IMR-90 (cell line): ENCODE data around the gene CDC14A. TPM values are rescaled to one million over a fixed set of nuclear protein-coding genes. Genes with fewer than 3 reads are reported as not detected.

Experiments used
- ATAC-seq: fragments of 200-7000 bp; cut with Tn5 transposase; 2 replicates; pipeline ENCODE4 v1.9.1; 2020; ENCODE audit warnings: low read depth, mild to moderate bottlenecking, moderate library complexity
- BruUV-seq: library from RNA; stranded (reverse); fragments of 400-500 nt; replicated peaks from 2 replicates; lab custom pipeline; 2021; lab: Mats Ljungman, UMichigan
- CTCF ChIA-PET: fragments of 300-600 bp; formaldehyde crosslinking; extraction: SDS; loops from one replicate; lab custom pipeline; 2021; ENCODE audit warnings: antibody characterized with exemption; lab: Yijun Ruan, JAX
- POLR2A ChIA-PET: fragments of 300-600 bp; sonication (Branson Sonifier 250); formaldehyde crosslinking; loops from one replicate; lab custom pipeline; 2022; ENCODE audit warnings: antibody characterized with exemption; ENCODE audit not compliant: unreplicated experiment; lab: Charles Lee
- DNase-seq: peaks from one replicate; pipeline ENCODE4 v3.0.0; 2013
- H2AFZ ChIP-seq: replicated peaks from 2 replicates; pipeline ENCODE3; 2013; ENCODE audit warnings: low read length, mild to moderate bottlenecking; ENCODE audit not compliant: poor library complexity
- H2AK5ac ChIP-seq: 2 replicates; pipeline ENCODE4 v1.6.1; 2013; ENCODE audit warnings: low read depth, low read length, inconsistent platforms
- H2AK9ac ChIP-seq: replicated peaks from 2 replicates; pipeline ENCODE3; 2013; ENCODE audit warnings: mild to moderate bottlenecking, low read depth, low read length, moderate library complexity; ENCODE audit not compliant: poor library complexity
- H2BK120ac ChIP-seq: 2 replicates; pipeline ENCODE4 v1.6.1; 2013; ENCODE audit warnings: low read depth, low read length, inconsistent platforms
- H2BK15ac ChIP-seq: 3 replicates; pipeline ENCODE4 v1.6.1; 2013; ENCODE audit warnings: low read depth, low read length, inconsistent platforms
- H2BK20ac ChIP-seq: 2 replicates; pipeline ENCODE4 v1.6.1; 2013; ENCODE audit warnings: low read depth, mild to moderate bottlenecking, inconsistent platforms, low read length, moderate library complexity
- H2BK5ac ChIP-seq: 2 replicates; pipeline ENCODE4 v1.6.1; 2013; ENCODE audit warnings: mild to moderate bottlenecking, low read depth, low read length, inconsistent platforms; ENCODE audit not compliant: poor library complexity, severe bottlenecking
- H3K14ac ChIP-seq: replicated peaks from 2 replicates; pipeline ENCODE4 v1.6.1; 2013; ENCODE audit warnings: low read depth, low read length, inconsistent platforms
- H3K18ac ChIP-seq: 2 replicates; pipeline ENCODE4 v1.6.1; 2013; ENCODE audit warnings: low read depth, low read length, control low read depth
- H3K23ac ChIP-seq: 2 replicates; pipeline ENCODE4 v1.6.1; 2013; ENCODE audit warnings: low read depth, low read length, inconsistent platforms
- H3K27ac ChIP-seq: 2 replicates; pipeline ENCODE4 v1.5.1; 2013; ENCODE audit warnings: mild to moderate bottlenecking, control low read depth, low read length; ENCODE audit not compliant: insufficient read depth
- H3K27me3 ChIP-seq: 2 replicates; pipeline ENCODE4 v1.6.1; 2013; ENCODE audit warnings: low read length; ENCODE audit not compliant: control insufficient read depth, insufficient read depth
- H3K36me3 ChIP-seq: 2 replicates; pipeline ENCODE4 v1.6.1; 2013; ENCODE audit warnings: low read length, mixed read lengths; ENCODE audit not compliant: control insufficient read depth, insufficient read depth
- H3K4ac ChIP-seq: 2 replicates; pipeline ENCODE4 v1.6.1; 2013; ENCODE audit warnings: low read depth, low read length, inconsistent platforms
- H3K4me1 ChIP-seq: 2 replicates; pipeline ENCODE4 v1.6.1; 2013; ENCODE audit warnings: low read length, mixed read lengths; ENCODE audit not compliant: control insufficient read depth, insufficient read depth
- H3K4me2 ChIP-seq: 2 replicates; pipeline ENCODE4 v1.6.1; 2013; ENCODE audit warnings: low read depth, mild to moderate bottlenecking, control low read depth, low read length, moderate library complexity
- H3K4me3 ChIP-seq: 2 replicates; pipeline ENCODE4 v1.5.1; 2013; ENCODE audit warnings: low read depth, mild to moderate bottlenecking, control low read depth, low read length, moderate library complexity; ENCODE audit not compliant: insufficient read depth
- H3K56ac ChIP-seq: 2 replicates; pipeline ENCODE4 v1.6.1; 2013; ENCODE audit warnings: low read length, inconsistent platforms; ENCODE audit not compliant: insufficient read depth; ENCODE audit errors: extremely low read depth
- H3K79me1 ChIP-seq, 2 experiments: 2 replicates each; pipeline ENCODE4 v1.6.1; 2013; ENCODE audit warnings: low read length in 2 of 2, inconsistent platforms in 1 of 2, low read depth in 1 of 2
- H3K9ac ChIP-seq: 2 replicates; pipeline ENCODE4 v1.6.1; 2013; ENCODE audit warnings: low read depth, low read length, control low read depth
- H3K9me1 ChIP-seq: 2 replicates; pipeline ENCODE4 v1.6.1; 2013; ENCODE audit warnings: low read length, inconsistent platforms; ENCODE audit not compliant: insufficient read depth
- H3K9me3 ChIP-seq: 2 replicates; pipeline ENCODE4 v1.6.1; 2013; ENCODE audit warnings: low read length; ENCODE audit not compliant: control insufficient read depth, insufficient read depth
- H4K20me1 ChIP-seq: 2 replicates; pipeline ENCODE4 v1.6.1; 2013; ENCODE audit warnings: low read length, inconsistent platforms; ENCODE audit not compliant: insufficient read depth
- H4K5ac ChIP-seq: 2 replicates; pipeline ENCODE4 v1.6.1; 2013; ENCODE audit warnings: mild to moderate bottlenecking, low read depth, low read length, control low read depth
- H4K8ac ChIP-seq, 2 experiments: 2 replicates each; pipeline ENCODE4 v1.6.1; 2013; ENCODE audit warnings: low read depth in 2 of 2, low read length in 2 of 2, control low read depth in 1 of 2, inconsistent platforms in 1 of 2
- H4K91ac ChIP-seq: 2 replicates; pipeline ENCODE4 v1.6.1; 2013; ENCODE audit warnings: low read depth, low read length, inconsistent platforms; ENCODE audit not compliant: insufficient read depth
- FOS ChIP-seq: fragments of 150-350 bp; IDR thresholded peaks from 2 replicates; pipeline ENCODE4 v1.6.1; 2016; ENCODE audit warnings: low read depth, low read length
- MAFK ChIP-seq: IDR thresholded peaks from 2 replicates; pipeline ENCODE4 v1.6.1; 2012; ENCODE audit warnings: low read depth, low read length, improper control_type of control experiment
- MAZ ChIP-seq: IDR thresholded peaks from 2 replicates; pipeline ENCODE4 v1.6.1; 2012; ENCODE audit warnings: low read depth, mild to moderate bottlenecking, low read length, improper control_type of control experiment, moderate library complexity, borderline replicate concordance
- POLR2A ChIP-seq: IDR thresholded peaks from 2 replicates; pipeline ENCODE4 v1.6.1; 2012; ENCODE audit warnings: mild to moderate bottlenecking, low read depth, low read length
- RAD21 ChIP-seq: IDR thresholded peaks from 2 replicates; pipeline ENCODE4 v1.6.1; 2012; ENCODE audit warnings: low read length, improper control_type of control experiment
- RCOR1 ChIP-seq: IDR thresholded peaks from 2 replicates; pipeline ENCODE4 v1.6.1; 2012; ENCODE audit warnings: mild to moderate bottlenecking, low read length, improper control_type of control experiment; ENCODE audit not compliant: insufficient replicate concordance
- RFX5 ChIP-seq: IDR thresholded peaks from 2 replicates; pipeline ENCODE4 v1.8.0; 2012; ENCODE audit warnings: low read depth, mild to moderate bottlenecking, low read length, moderate library complexity
- WGBS, 2 experiments: methylation state at CpG; one replicate each; pipeline versions ENCODE4 v1.1.5 to v1.1.7; 2013; ENCODE audit warnings: missing lambda C conversion rate in 2 of 2; ENCODE audit not compliant: insufficient read length in 1 of 2; ENCODE audit errors: extremely low coverage in 2 of 2; 5-methylcytosine and 5-hydroxymethylcytosine counted together
- dilution Hi-C: fragments of 300-500 bp; cut with HindIII; formaldehyde crosslinking; loops from one replicate; pipeline ENCODE4 v1.14.3; 2018; ENCODE audit warnings: low sequenced_read_pairs; ENCODE audit not compliant: unreplicated experiment
- in situ Hi-C: fragments of 300-500 bp; cut with MboI; formaldehyde crosslinking; loops from 3 replicates; pipeline ENCODE4 v1.14.3; 2019; ENCODE audit warnings: low sequenced_read_pairs, inconsistent platforms, mixed read lengths
- intact Hi-C: fragments of 100-400 bp; cut with micrococcal nuclease; formaldehyde crosslinking; loops from 2 replicates; pipeline ENCODE4 v1.10.0; 2022
- polyA plus RNA-seq, 3 experiments: library from polyadenylated mRNA; depleted of rRNA; stranded (reverse); fragments of >200 nt; gene quantifications; 2 replicates each; pipeline ENCODE4 v1.2.3, GENCODE V29; 2012; ENCODE audit warnings: low replicate concordance in 1 of 3
- total RNA-seq: library from RNA; depleted of rRNA; stranded (reverse); fragments of >200 nt; gene quantifications from 2 replicates; pipeline ENCODE4 v1.2.3, GENCODE V29; 2012

CDC14A gene
- total and polyA plus RNA-seq, 2 of the 4 experiments (the other 2 are of a cell fraction), result 1.7 to 3.0 TPM

GRCh38 chr1:100430325-100430756 lies 78.0 kb downstream of the CDC14A start:
- no CpG with 5 or more reads among the region's 2 CpGs for WGBS, 2 experiments
- H3K27ac ChIP-seq, result no peak overlapping the region
- in situ Hi-C loops (no loop called here), dilution Hi-C loops (no loop called here), intact Hi-C loops (no loop called here)
- no peak overlapping the region for H2BK15ac ChIP-seq
- no peak overlapping the region for H2AK5ac ChIP-seq
- no peak overlapping the region for H3K23ac ChIP-seq
- H3K79me1 ChIP-seq, result no peaks in the 10 kb centered on the region
- peak overlapping the region; percentile 27; the same call in 1 of the 2 replicates for H3K4me2 ChIP-seq
- ChIA-PET CTCF (interaction anchor here (0.6 to 0.9 kb wide), 2 partner anchors 25 to 589 kb away, joined by 3 read pairs; no protein-coding TSS in a partner anchor), POLR2A (interaction anchor here (0.5 kb wide), 1 partner anchor 216 kb away, joined by 5 read pairs; no protein-coding TSS in a partner anchor)
- TF ChIP-seq RCOR1 (no peak), MAZ (no peak), RAD21 (no peak), RFX5 (no peak), FOS (no peak), POLR2A (no peak), MAFK (no peak)
- H2BK120ac ChIP-seq, result no peak overlapping the region
- H4K91ac ChIP-seq, result no peak overlapping the region
- peak overlapping the region; percentile 61; the same call in 1 of the 2 replicates for H3K18ac ChIP-seq
- no peaks in the 10 kb centered on the region for H3K9me1 ChIP-seq
- no peak overlapping the region for H3K9ac ChIP-seq
- ATAC-seq, result no peak
- no peak overlapping the region for H2AFZ ChIP-seq
- H3K4ac ChIP-seq, result no peak overlapping the region
- 0 out of 4 replicates have a peak overlapping the region, but pooled peaks of 1 of the 2 experiments have one; percentile 4 for H4K8ac ChIP-seq
- BruUV-seq, result no TSS peak
- H3K14ac ChIP-seq, result no peak overlapping the region
- no peak overlapping the region for H2BK5ac ChIP-seq
- H4K20me1 ChIP-seq, result no peaks in the 10 kb centered on the region
- H3K4me1 ChIP-seq, result no peaks in the 10 kb centered on the region
- H3K9me3 ChIP-seq, result no peaks in the 10 kb centered on the region
- H2BK20ac ChIP-seq, result no peak overlapping the region
- H3K27me3 ChIP-seq, result no peaks in the 10 kb centered on the region
- H4K5ac ChIP-seq, result peak overlapping the region; percentile 58
- no peak overlapping the region for H3K56ac ChIP-seq
- H3K36me3 ChIP-seq, result no peaks in the 10 kb centered on the region
- DNase-seq, result no peak
- no peak overlapping the region for H3K4me3 ChIP-seq
- no peak overlapping the region for H2AK9ac ChIP-seq
